Jurkat, Clone E6-1 (cell line): Measurements from ENCODE around the gene PIGQ.
"Not testable (repeated sequence)": the region's sequence is repeated elsewhere in the genome, so short reads cannot be mapped to it uniquely, and the experiment has no call there.

Experiments
- DNase-seq: peaks from one replicate; pipeline ENCODE4 v3.0.0-alpha.2; 2011; ENCODE audit warnings: low read depth, low spot score
- H3K4me3 ChIP-seq: 2 replicates; pipeline ENCODE4 v1.5.1; 2011; ENCODE audit warnings: mild to moderate bottlenecking, low read length, control low read depth, moderate library complexity

Gene PIGQ

GRCh38 chr16:592518-593306 lies 22.9 kb downstream of the PIGQ start:
- DNase-seq: no peak
- no peak overlapping the region for H3K4me3 ChIP-seq

- DNase-seq: no peak
- no peak overlapping the region for H3K4me3 ChIP-seq
Measured at GRCh38 chr16:593406-593805, 23.6 kb downstream of the PIGQ start.

GRCh38 chr16:593807-594206 lies 24.0 kb downstream of the PIGQ start:
- H3K4me3 ChIP-seq: no peak overlapping the region
- DNase-seq: no peak

GRCh38 chr16:595094-595528 lies 25.3 kb downstream of the PIGQ start:
- DNase-seq: no peak

GRCh38 chr16:595942-596735 lies 26.4 kb downstream of the PIGQ start:
- no peak for DNase-seq
- H3K4me3 ChIP-seq: no peak overlapping the region

More at GRCh38 chr16:595094-595528, 25.3 kb downstream of the PIGQ start:
- H3K4me3 ChIP-seq: no peak overlapping the region

- no peak overlapping the region for H3K4me3 ChIP-seq
- DNase-seq: no peak
Measured at GRCh38 chr16:596736-597060, 26.9 kb downstream of the PIGQ start.

- not testable (repeated sequence) for DNase-seq, H3K4me3 ChIP-seq
Measured at GRCh38 chr16:597655-598054, 27.9 kb downstream of the PIGQ start.

GRCh38 chr16:598823-599739 lies 29.3 kb downstream of the PIGQ start:
- H3K4me3 ChIP-seq: no peak overlapping the region
- DNase-seq: no peak

- peak; percentile 44 for DNase-seq
Measured at GRCh38 chr16:600781-601180, 31.0 kb downstream of the PIGQ start.

GRCh38 chr16:603933-604332 lies 34.2 kb downstream of the PIGQ start:
- H3K4me3 ChIP-seq: no peak overlapping the region
- DNase-seq: no peak

More at GRCh38 chr16:600781-601180, 31.0 kb downstream of the PIGQ start:
- no peak overlapping the region for H3K4me3 ChIP-seq

GRCh38 chr16:606656-607307 lies 37.0 kb downstream of the PIGQ start:
- DNase-seq: no peak
- H3K4me3 ChIP-seq: no peak overlapping the region

GRCh38 chr16:608019-608418 lies 38.3 kb downstream of the PIGQ start:
- no peak for DNase-seq
- H3K4me3 ChIP-seq: no peak overlapping the region

GRCh38 chr16:609316-609715 lies 39.5 kb downstream of the PIGQ start:
- no peak for DNase-seq

GRCh38 chr16:609984-610383 lies 40.2 kb downstream of the PIGQ start:
- H3K4me3 ChIP-seq: no peak overlapping the region
- DNase-seq: no peak

More at GRCh38 chr16:609316-609715, 39.5 kb downstream of the PIGQ start:
- H3K4me3 ChIP-seq: no peak overlapping the region

GRCh38 chr16:610513-611381 lies 41.0 kb downstream of the PIGQ start:
- peak; percentile 31 for DNase-seq
- H3K4me3 ChIP-seq: no peak overlapping the region

GRCh38 chr16:615122-615521 lies 45.4 kb downstream of the PIGQ start:
- no peak for DNase-seq
- no peak overlapping the region for H3K4me3 ChIP-seq

GRCh38 chr16:616733-617586 lies 47.2 kb downstream of the PIGQ start:
- DNase-seq: no peak
- no peak overlapping the region for H3K4me3 ChIP-seq
